Choroid plexus epithelial cell (primary cell): ENCODE measurements around the gene YPEL2.

Experiments used
- DNase-seq: peaks from one replicate; pipeline ENCODE4 v3.0.0-alpha.2; 2010; ENCODE audit warnings: low read depth
- H3K4me3 ChIP-seq: 2 replicates; pipeline ENCODE4 v1.5.1; 2011; ENCODE audit warnings: low read depth, mild to moderate bottlenecking, control low read depth, low read length, moderate library complexity
- CTCF ChIP-seq: conservative IDR thresholded peaks from 2 replicates; pipeline ENCODE4 v1.5.1; 2011; ENCODE audit warnings: low read depth, mild to moderate bottlenecking, control low read depth, inconsistent platforms, low read length, moderate library complexity

Gene YPEL2

DNA sequence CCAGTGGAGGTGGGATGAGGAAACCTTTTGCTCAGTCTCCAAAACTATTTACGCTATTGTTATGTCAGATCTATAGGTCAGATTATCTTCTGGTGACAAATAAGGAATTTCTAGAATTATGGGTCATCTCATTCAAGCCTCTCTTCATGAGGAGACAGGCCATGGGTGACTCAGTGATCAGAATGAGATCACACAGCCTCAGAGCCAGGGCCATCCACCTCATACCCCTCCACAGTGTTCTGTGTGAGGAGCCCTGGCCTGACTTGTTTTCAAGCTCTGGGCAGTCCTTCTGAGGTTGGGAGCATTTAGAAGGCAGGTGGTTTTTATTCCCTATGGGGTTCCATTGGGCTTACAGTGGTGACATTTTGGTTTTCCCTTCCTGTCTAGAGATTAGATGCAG lies 26.5 kb downstream of the YPEL2 start:
- no peak for TF ChIP-seq CTCF
- H3K4me3 ChIP-seq: no peak overlapping the region
- DNase-seq: peak; percentile 50

GRCh38 chr17:59361386-59361785 lies 29.9 kb downstream of the YPEL2 start:
- TF ChIP-seq CTCF: no peak
- peak; percentile 97 for DNase-seq
- no peak overlapping the region for H3K4me3 ChIP-seq

DNA sequence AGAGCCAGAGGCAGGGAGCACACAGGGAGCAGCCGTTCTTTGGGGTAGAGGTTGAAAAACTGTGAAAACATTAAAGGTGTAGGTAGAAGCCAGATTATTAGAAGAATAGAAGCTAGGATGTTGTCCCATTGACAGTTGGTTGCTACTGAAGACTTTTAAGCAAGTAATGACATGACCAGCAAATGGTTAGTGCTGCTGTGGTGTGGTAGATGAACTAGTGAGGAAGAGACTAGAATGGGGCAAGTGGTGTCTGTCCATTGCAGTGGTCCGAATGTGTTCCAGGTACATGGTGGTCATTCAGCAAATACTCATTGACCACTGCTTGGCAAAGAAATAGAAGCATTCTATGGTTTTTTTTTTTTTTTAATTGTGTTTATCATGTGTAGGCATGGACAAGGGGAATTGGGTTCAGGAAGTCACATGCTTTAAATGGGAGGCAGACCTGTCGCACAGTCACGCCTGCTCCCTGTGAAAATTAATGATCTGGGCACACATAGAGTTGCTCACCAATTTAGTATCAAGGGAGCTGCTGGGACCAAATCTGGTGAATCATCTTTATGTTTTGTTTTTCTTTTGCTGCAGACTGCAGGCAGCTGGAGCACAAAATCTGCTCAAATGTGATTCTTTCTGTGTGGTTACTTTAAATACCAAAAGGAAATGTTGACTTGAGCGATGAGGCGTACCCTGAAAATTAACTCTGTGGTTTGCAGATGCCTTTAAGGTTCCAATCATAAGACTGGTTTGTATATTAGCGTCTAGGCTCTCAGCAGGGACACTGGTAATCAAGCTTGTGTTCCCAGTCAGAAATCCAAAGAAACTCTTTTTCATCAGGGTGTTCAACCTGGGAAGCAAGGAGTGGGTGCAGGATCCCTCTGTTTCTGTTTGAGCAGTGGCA lies 30.7 kb downstream of the YPEL2 start:
- DNase-seq: peak; percentile 96
- no peak for TF ChIP-seq CTCF
- peak overlapping the region; percentile 19 for H3K4me3 ChIP-seq

GRCh38 chr17:59362811-59363205 lies 31.4 kb downstream of the YPEL2 start:
- DNase-seq: peak; percentile 52
- TF ChIP-seq CTCF: peak; percentile 8
- H3K4me3 ChIP-seq: peak overlapping the region; percentile 19

DNA sequence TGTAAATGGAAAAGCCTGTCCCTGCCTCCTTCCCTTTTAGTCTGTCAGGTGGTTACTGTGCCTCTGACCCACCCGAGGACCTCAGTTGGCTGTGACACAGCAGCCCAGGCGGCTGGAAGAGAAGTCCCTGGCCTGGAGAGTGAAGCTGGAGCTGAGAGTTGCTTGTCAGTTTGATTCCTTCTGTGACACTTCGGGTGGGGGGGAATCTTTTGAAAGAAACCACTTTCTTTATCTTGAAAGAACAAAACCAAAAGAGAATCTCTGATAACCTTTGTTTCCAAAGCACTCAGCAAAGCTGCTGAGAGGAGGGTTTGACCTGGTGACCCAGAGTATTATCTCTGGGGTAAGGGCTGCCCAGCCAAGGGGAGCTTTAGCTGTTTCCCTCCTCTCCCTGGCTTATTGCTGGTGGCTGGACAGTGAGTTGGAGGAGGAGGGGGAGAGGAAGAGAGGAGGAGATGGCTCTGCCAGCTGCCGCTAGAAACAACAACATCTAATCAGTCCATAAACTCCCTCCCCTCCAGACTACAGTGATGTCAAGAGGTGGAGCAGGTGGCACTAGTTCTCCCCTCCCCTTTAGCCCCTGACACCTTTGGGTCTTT lies 34.0 kb downstream of the YPEL2 start:
- H3K4me3 ChIP-seq: no peak overlapping the region
- DNase-seq: no peak
- no peak for TF ChIP-seq CTCF

DNA sequence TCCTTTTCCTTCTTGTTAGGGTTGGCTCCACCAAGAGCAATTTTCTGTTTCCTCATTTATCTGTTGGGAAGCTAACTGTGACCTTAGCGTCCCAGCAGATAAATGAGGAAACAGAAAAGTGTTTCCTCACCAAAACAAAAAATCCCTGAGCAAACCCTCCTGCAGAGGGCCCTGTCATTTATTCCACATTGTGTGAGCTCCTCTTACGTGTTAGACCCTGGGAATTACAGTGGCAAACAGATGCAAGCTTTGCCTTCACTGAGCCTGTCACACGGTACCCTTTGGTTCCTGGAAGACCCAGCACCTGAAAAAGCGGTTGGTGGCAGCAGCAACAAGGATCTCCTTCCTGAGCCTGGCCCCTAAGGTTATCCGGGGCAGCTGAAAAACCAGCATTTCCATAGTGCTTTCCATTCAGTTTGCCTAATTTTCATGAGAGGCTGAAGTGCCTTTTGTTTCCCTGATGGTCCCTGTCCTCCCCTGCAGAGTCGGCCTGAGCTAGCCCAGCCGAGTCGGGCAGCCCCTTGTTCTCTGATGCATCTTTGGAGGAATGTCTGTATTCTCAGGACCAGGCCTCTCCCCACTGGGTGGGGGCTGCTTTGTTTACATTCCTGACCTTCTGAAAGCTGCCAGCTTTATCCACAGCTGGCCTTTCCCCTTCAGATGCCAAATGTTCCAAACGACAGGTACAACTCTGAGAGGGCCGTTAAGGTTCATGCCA lies 34.7 kb downstream of the YPEL2 start:
- TF ChIP-seq CTCF: peak; percentile 17
- peak; percentile 62 for DNase-seq
- H3K4me3 ChIP-seq: no peak overlapping the region
